ENCODE data around the gene ASXL1. TPM values are rescaled to one million over a fixed set of nuclear protein-coding genes. Genes with fewer than 3 reads are reported as not detected.

The ASXL1 gene
- polyA plus RNA-seq, 1 of the 3 experiments (the other 2 are of a cell fraction), result 36.6 TPM

- no peaks in the 10 kb centered on the region for H3K9me3 ChIP-seq
- 100% methylated on average over 1 of the region's 1 CpG for WGBS (ENCODE audit: low lambda C conversion rate)
- peaks cover 45% of the 10 kb centered on the region for H4K20me1 ChIP-seq (ENCODE audit: insufficient read depth)
- peaks cover 99% of the 10 kb centered on the region for H3K79me2 ChIP-seq (ENCODE audit: insufficient read depth)
- CTCF ChIA-PET, result interaction anchor here (0.6 to 1.2 kb wide), 2 partner anchors 12 to 214 kb away, joined by 3 read pairs; no protein-coding TSS in a partner anchor
- no peak for DNase-seq
- H3K4me2 ChIP-seq, result no peak overlapping the region
- H3F3A ChIP-seq (replicated peaks; ENCODE audit: insufficient read depth), result peaks cover 16% of the 10 kb centered on the region
- TF ChIP-seq JUND (IDR thresholded peaks at IDR 0.05), result no peak
- TF ChIP-seq POLR2AphosphoS5 (IDR thresholded peaks at IDR 0.05; ENCODE audit: low read depth, low read length), result no peak
- TF ChIP-seq GATA2 (CRISPR knock-in tag; IDR thresholded peaks at IDR 0.05), result no peak
- H3K27me3 ChIP-seq (ENCODE audit: insufficient read depth), result no peaks in the 10 kb centered on the region
- no peak overlapping the region for H2AFZ ChIP-seq (ENCODE audit: low read depth)
- peaks cover under 1 to 8% of the 10 kb centered on the region in 2 experiments for H3K36me3 ChIP-seq (replicated peaks in 1 of 2; ENCODE audit: control insufficient read depth in 1 of 2, insufficient read depth in 2 of 2, low read length in 1 of 2)
- H3K9me2 ChIP-seq, result no peaks in the 10 kb centered on the region
- POLR2A ChIA-PET, result no interaction called here
- no peak overlapping the region for H3K4me3 ChIP-seq (ENCODE audit: low read depth in 2 of 2, low read length in 1 of 2)
- no peaks in the 10 kb centered on the region; a peak in 2 of 4 replicates for H3K4me1 ChIP-seq (ENCODE audit: control insufficient read depth in 1 of 2, insufficient read depth in 2 of 2, low read depth in 1 of 2, low read length in 1 of 2)
- no peak overlapping the region for H3K9ac ChIP-seq
- H3K27ac ChIP-seq (ENCODE audit: low read depth in 2 of 2, low read length in 1 of 2), result no peak overlapping the region
Observed at GRCh38 chr20:32400476-32400875, 42.3 kb downstream of the ASXL1 start.

GRCh38 chr20:32404017-32404416 is 45.9 kb downstream of the ASXL1 start:
- no peak overlapping the region for H2AFZ ChIP-seq (ENCODE audit: low read depth)
- no peaks in the 10 kb centered on the region for H3K9me2 ChIP-seq
- TF ChIP-seq TCF12 (IDR thresholded peaks at IDR 0.05) (no peak), GATA2 (CRISPR knock-in tag; IDR thresholded peaks at IDR 0.05) (no peak), RXRA (IDR thresholded peaks at IDR 0.05; ENCODE audit: borderline replicate concordance, low read depth) (no peak), NFIC (IDR thresholded peaks at IDR 0.05; ENCODE audit: borderline replicate concordance) (no peak), PBX3 (IDR thresholded peaks at IDR 0.05) (no peak), RFX5 (IDR thresholded peaks at IDR 0.05; ENCODE audit: low read length) (no peak), USF1 (IDR thresholded peaks at IDR 0.05; ENCODE audit: borderline replicate concordance, low read depth) (no peak), TEAD4 (IDR thresholded peaks at IDR 0.05; ENCODE audit: borderline replicate concordance, insufficient read depth) (no peak), CHD2 (IDR thresholded peaks at IDR 0.05; ENCODE audit: low read length, partially characterized antibody) (no peak), RAD21 (IDR thresholded peaks at IDR 0.05; ENCODE audit: low read length) (no peak), USF2 (IDR thresholded peaks at IDR 0.05; ENCODE audit: borderline replicate concordance, low read depth, low read length) (no peak), JUND (IDR thresholded peaks at IDR 0.05) (no peak), EP300 (IDR thresholded peaks at IDR 0.05; ENCODE audit: borderline replicate concordance in 1 of 2, low read depth in 1 of 2, low read length in 1 of 2) (no peak)
- H3K27me3 ChIP-seq (ENCODE audit: insufficient read depth), result no peaks in the 10 kb centered on the region
- CTCF ChIA-PET, result no interaction called here
- H3K4me2 ChIP-seq, result no peak overlapping the region
- peaks cover 8 to 29% of the 10 kb centered on the region in 2 experiments for H3K36me3 ChIP-seq (replicated peaks in 1 of 2; ENCODE audit: control insufficient read depth in 1 of 2, insufficient read depth in 2 of 2, low read length in 1 of 2)
- peaks cover 4% of the 10 kb centered on the region for H3F3A ChIP-seq (replicated peaks; ENCODE audit: insufficient read depth)
- no peak overlapping the region for H3K9ac ChIP-seq
- DNase-seq, result no peak
- H3K4me1 ChIP-seq (ENCODE audit: control insufficient read depth in 1 of 2, insufficient read depth in 2 of 2, low read depth in 1 of 2, low read length in 1 of 2), result no peaks in the 10 kb centered on the region
- no peaks in the 10 kb centered on the region for H3K9me3 ChIP-seq
- no peak overlapping the region for H3K27ac ChIP-seq (ENCODE audit: low read depth in 2 of 2, low read length in 1 of 2)
- peaks cover 33% of the 10 kb centered on the region for H4K20me1 ChIP-seq (ENCODE audit: insufficient read depth)
- 76% methylated on average over 2 of the region's 2 CpGs for WGBS (ENCODE audit: low lambda C conversion rate)
- peaks cover 98% of the 10 kb centered on the region for H3K79me2 ChIP-seq (ENCODE audit: insufficient read depth)
- POLR2A ChIA-PET, result no interaction called here
- H3K4me3 ChIP-seq (ENCODE audit: low read depth in 2 of 2, low read length in 1 of 2), result no peak overlapping the region
